HPDE6-E6E7 (cell line): ENCODE measurements around the gene AMOTL1.
"Not testable (repeated sequence)": the region's sequence is repeated elsewhere in the genome, so short reads cannot be mapped to it uniquely, and the experiment has no call there.

Source experiments
- DNase-seq: peaks from one replicate; pipeline ENCODE4 v3.0.0; 2011; ENCODE audit warnings: missing footprints; ENCODE audit errors: extremely low spot score

Gene AMOTL1

DNA sequence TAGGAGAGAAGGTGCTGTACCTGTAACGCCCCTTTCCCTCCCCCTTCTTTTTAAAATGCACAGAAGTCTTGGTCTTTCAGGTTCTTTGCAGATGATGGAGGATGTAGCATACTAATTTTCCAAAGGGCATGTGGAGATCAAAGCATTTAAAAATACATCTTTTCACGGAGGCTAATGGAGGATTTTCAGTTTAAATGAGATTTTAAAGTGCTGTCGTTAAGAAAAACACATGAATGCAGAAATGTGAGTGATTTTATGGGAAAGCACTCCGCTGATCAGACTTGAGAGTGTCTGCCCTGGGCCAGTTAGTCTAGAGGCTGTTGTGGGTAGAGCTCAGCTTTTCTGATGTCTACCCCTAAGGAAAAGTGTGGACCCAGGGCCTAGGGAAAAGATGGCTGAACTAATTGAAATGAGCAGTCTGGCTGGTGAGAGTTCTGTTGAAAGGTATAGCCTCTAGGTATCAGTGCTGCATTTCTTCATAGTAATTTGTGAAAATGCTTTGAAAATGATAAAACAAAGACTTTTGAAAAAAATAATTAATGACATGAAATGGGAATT is 2.5 kb downstream of the AMOTL1 start:
- no peak for DNase-seq

DNA sequence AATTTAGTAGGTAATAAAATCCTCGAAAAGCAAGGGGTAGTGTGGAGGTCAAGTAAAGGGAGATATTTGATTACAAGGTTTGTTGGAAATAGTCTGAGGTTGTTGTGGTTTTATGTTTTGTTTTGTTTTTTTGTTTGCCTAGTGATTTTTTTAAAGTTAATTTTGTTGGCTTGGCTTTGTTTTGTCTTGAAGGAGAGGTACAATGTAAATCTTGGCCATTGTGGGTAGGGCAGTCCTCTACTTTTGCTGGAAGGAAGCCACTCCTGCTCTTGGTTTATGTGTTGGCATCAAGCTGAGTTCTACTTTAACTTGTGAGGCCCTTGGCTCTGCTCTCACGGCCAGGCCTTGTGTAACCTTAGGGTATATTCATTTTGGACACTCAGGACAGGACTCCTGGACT is 3.2 kb downstream of the AMOTL1 start:
- DNase-seq = no peak

GRCh38 chr11:94771951-94772350 is 3.8 kb downstream of the AMOTL1 start:
- DNase-seq = no peak

GRCh38 chr11:94773842-94774241 is 5.7 kb downstream of the AMOTL1 start:
- DNase-seq = no peak

- DNase-seq = no peak
Observed at GRCh38 chr11:94774345-94774744, 6.2 kb downstream of the AMOTL1 start.

- no peak for DNase-seq
Observed at GRCh38 chr11:94775567-94776327, 7.6 kb downstream of the AMOTL1 start.

GRCh38 chr11:94776351-94777321 is 8.5 kb downstream of the AMOTL1 start:
- DNase-seq = no peak

GRCh38 chr11:94780432-94780831 is 12.3 kb downstream of the AMOTL1 start:
- no peak for DNase-seq

DNA sequence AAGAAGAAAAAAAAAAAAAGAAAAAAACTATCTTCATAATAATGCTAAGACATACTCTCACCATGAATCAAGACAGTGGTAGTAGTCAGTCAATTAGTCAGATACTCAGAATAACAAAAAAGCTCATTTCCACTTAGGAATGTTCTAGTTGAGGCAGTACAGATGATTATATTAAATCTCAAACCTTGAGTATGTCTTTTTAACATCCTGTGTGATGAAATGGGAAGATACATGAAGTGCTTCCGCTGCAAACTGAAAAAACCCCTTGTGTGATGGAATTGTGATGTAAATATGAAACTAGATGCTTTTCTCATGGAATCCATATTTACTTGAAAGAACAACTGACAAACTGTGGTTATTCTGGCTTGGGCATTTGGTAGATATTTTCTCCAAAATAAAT is 13.7 kb downstream of the AMOTL1 start:
- DNase-seq = no peak

GRCh38 chr11:94782446-94782845 is 14.3 kb downstream of the AMOTL1 start:
- no peak for DNase-seq

GRCh38 chr11:94784884-94785283 is 16.7 kb downstream of the AMOTL1 start:
- no peak for DNase-seq

GRCh38 chr11:94785509-94785908 is 17.4 kb downstream of the AMOTL1 start:
- DNase-seq = no peak

DNA sequence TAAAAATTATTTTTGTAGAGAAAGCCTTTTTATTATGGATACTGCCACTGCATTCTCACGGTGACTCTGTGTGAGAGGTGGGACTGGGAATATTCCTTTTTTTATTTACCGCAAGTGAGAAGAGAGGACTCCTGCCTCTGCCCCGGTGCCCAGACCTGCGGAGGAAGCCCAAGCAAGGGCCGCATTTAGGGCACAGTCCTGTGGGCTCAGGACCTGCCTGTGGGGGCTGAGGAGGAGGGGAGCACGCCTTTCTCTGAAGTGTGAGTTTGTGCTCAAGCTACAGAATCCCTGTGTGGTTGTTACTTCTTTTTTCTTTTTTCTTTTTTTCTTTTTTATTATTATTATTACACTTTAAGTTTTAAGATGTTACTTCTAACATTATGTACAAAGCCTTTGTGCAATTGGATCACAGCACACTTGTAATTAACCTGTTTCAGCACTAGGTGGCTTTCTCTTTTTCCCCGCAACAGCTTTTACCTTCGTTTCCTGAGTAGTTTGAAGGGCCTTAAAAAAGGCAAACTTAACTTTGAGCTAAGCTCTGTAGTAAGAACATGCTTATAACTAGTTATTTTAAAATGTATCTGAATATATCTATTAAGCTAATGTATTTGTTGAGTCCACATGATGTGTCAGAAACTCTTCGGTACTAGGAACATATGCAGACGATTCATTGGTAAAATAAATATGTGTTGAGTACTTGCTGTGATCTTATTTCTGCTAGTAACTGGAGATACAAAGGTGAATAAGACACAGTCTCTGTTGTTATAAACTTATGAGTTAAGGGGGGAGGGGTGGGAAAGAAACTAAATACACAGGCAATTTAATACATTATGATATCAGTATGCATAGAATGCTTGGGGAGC is 18.3 kb downstream of the AMOTL1 start:
- DNase-seq = no peak

DNA sequence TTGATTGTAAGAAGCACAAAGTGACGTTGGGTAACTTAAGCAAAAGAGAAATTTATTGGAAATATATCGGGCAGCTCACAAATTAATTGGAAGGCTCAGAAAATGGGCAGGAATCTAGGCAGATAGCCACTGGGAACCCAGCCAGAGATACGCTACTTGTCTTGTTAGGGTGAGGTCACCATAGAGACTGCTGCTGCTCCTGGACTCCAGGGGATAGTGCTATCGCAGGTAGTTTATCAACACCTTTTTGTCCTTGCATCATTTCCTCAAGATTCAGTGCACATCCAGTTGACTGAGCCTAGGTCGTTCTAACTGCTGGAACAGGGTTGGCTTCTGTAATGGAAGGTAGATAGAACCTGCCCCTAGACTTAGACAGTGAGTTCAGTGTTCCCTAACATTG is 19.6 kb downstream of the AMOTL1 start:
- no peak for DNase-seq

- DNase-seq = no peak
Observed at GRCh38 chr11:94788396-94788795, 20.2 kb downstream of the AMOTL1 start.

- no peak for DNase-seq
Observed at GRCh38 chr11:94790197-94790596, 22.0 kb downstream of the AMOTL1 start.

DNA sequence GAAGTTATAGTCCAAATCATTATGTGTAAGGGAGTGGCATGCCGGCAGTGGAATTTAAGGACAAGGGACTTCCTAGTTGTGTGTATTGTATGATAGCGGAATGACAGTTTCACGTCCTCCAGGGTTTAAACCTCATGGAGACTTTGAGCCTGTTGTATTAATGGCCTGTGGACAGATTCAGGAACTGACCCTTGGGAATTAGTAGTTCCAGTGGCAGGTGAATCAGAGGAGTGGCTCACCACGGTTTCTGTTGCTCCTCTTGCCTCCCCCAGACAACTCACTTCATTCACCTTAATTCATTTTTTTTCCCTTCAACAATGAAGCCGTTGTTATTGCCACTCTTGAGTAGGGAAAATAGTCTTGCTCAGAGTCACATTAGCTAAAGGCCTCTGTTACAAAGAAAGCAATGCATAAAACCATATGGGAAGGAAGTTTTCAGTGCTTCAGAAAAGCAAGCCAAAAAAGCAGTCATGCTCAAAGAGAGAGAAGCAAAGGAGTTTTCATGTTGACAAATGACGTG is 22.6 kb downstream of the AMOTL1 start:
- no peak for DNase-seq

GRCh38 chr11:94791216-94791889 is 23.2 kb downstream of the AMOTL1 start:
- DNase-seq = no peak

DNA sequence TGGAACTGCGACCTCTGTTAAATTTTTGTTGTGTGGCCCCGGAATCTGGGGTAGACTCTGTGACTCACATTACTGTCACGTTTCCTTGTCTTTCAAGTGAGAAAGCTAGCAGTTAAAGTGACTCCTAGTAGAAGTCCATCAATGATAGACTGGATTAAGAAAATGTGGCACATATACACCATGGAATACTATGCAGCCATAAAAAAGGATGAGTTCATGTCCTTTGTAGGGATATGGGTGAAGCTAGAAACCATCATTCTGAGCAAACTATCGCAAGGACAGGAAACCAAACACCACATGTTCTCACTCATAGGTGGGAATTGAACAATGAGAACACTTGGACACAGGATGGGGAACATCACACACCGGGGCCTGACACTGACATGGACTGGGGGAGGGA is 23.8 kb downstream of the AMOTL1 start:
- not testable (repeated sequence) for DNase-seq

GRCh38 chr11:94792451-94792850 is 24.3 kb downstream of the AMOTL1 start:
- no peak for DNase-seq

DNA sequence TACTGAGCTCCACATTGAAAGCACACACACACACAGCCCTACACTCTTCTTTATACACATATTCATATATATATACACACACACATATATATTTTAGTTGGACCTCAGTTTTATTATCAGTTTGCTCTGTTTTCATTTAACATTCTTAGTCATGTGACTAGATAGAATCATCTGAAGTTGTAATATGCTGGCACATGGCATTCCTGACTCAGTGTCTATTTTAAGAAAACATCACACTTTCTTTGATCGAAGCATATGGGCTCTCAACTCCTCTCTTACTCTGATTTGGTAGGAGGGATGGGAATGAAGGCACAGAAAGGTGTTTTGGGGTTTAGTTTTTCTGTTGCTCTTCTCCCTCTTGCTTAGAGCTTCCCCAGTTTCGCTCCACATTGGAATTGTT is 24.8 kb downstream of the AMOTL1 start:
- no peak for DNase-seq
